ENCODE measurements around the gene SUGCT. TPM values are rescaled to one million over a fixed set of nuclear protein-coding genes. Genes with fewer than 3 reads are reported as not detected.

The SUGCT gene
- total and polyA plus RNA-seq, 2 of the 8 experiments (the other 6 are each of a cell fraction or from before 2014, with no cell fraction given): 2.8 to 5.4 TPM

GRCh38 chr7:40698214-40698920 lies 563.6 kb downstream of the SUGCT start:
- no peak overlapping the region for H2AFZ ChIP-seq (ENCODE audit: low read length)
- H3K9ac ChIP-seq (replicated peaks in 1 of 4; ENCODE audit: extremely low read depth in 1 of 4, low read depth in 3 of 4, low read length in 3 of 4): no peak overlapping the region
- no peak overlapping the region for H3K23ac ChIP-seq (ENCODE audit: insufficient read length)
- no peak overlapping the region for H3K4me2 ChIP-seq (ENCODE audit: insufficient read depth in 1 of 2, low read depth in 2 of 2, low read length in 2 of 2)
- no peak overlapping the region for H3K27ac ChIP-seq (ENCODE audit: low read depth, low read length)
- no peaks in the 10 kb centered on the region for H4K20me1 ChIP-seq (replicated peaks in 1 of 2; ENCODE audit: control insufficient read depth in 1 of 2, insufficient read depth in 2 of 2, low read length in 2 of 2)
- no peak overlapping the region for H3K18ac ChIP-seq (ENCODE audit: extremely low read depth, low read length)
- no peak overlapping the region for H2BK120ac ChIP-seq (replicated peaks; ENCODE audit: low read depth, low read length)
- H3K4me1 ChIP-seq (replicated peaks in 1 of 4; ENCODE audit: control insufficient read depth in 3 of 4, insufficient read depth in 4 of 4, low read length in 3 of 4): peaks cover 0 to 4% (median 2%) of the 10 kb centered on the region in 4 experiments; a peak in 4 of 7 replicates
- no peak overlapping the region for H2BK12ac ChIP-seq (ENCODE audit: low read depth, low read length)
- no peaks in the 10 kb centered on the region for H3K79me2 ChIP-seq (ENCODE audit: control insufficient read depth in 1 of 2, insufficient read depth in 2 of 2, low read length in 2 of 2)
- FAIRE-seq: no peak
- no peak overlapping the region for H3K4me3 ChIP-seq (ENCODE audit: extremely low read depth in 1 of 4, insufficient read depth in 2 of 4, low read depth in 3 of 4, low read length in 4 of 4)
- H3K14ac ChIP-seq (ENCODE audit: insufficient read length): no peak overlapping the region
- H3K56ac ChIP-seq (replicated peaks; ENCODE audit: insufficient read length, low read depth, low read length): no peak overlapping the region
- no peak overlapping the region for H4K91ac ChIP-seq (replicated peaks; ENCODE audit: insufficient read length, low read length)
- no peak for DNase-seq (ENCODE audit: low read depth in 1 of 2, low spot score in 2 of 2)
- H2BK5ac ChIP-seq (ENCODE audit: low read depth, low read length): 0 out of 2 replicates have a peak overlapping the region, but pooled peaks have one; percentile 3
- WGBS, 2 experiments (ENCODE audit: extremely low coverage in 1 of 2, insufficient coverage in 1 of 2, insufficient read length in 1 of 2, insufficient replicate concordance in 2 of 2, low coverage in 1 of 2, low lambda C conversion rate in 2 of 2, missing lambda C conversion rate in 1 of 2): 91% methylated on average over 6 of the region's 6 CpGs; no CpG with 5 or more reads in 1 of the 2 experiments
- CTCF ChIA-PET (ENCODE audit: partially characterized antibody): interaction anchor here (6.2 kb wide), 1 partner anchor 16 kb away, joined by 28 read pairs; no protein-coding TSS in a partner anchor
- H3K9me3 ChIP-seq (ENCODE audit: insufficient read depth in 2 of 2, low read depth in 1 of 2, low read length in 1 of 2): no peaks in the 10 kb centered on the region
- no peak overlapping the region for H3K4ac ChIP-seq (replicated peaks; ENCODE audit: insufficient read length, low read depth, low read length)
- H4K8ac ChIP-seq (ENCODE audit: extremely low read depth, insufficient read depth, low read length): no peak overlapping the region
- no peak overlapping the region for H2BK15ac ChIP-seq (ENCODE audit: low read length)
- POLR2A ChIA-PET (ENCODE audit: partially characterized antibody): no interaction called here
- H3K36me3 ChIP-seq (ENCODE audit: control insufficient read depth in 2 of 4, insufficient read depth in 4 of 4, low read length in 3 of 4): no peaks in the 10 kb centered on the region
- no peak overlapping the region for H2BK20ac ChIP-seq (ENCODE audit: low read length)
- no peak for TF ChIP-seq SUZ12 (IDR thresholded peaks at IDR 0.05; ENCODE audit: low read length)
- no peak for TF ChIP-seq ZNF274 (IDR thresholded peaks at IDR 0.05; ENCODE audit: borderline replicate concordance, extremely low read depth, low read length)
- TF ChIP-seq TAF7 (optimal IDR thresholded peaks at IDR 0.05; ENCODE audit: borderline replicate concordance, low read depth, low read length): no peak
- TF ChIP-seq PHF8 (conservative IDR thresholded peaks at IDR 0.05; ENCODE audit: low read depth, low read length): no peak
- H3K23me2 ChIP-seq (ENCODE audit: low read depth, low read length): no peaks in the 10 kb centered on the region
- H3K79me1 ChIP-seq (ENCODE audit: low read depth, low read length): no peaks in the 10 kb centered on the region
- H2AK5ac ChIP-seq (ENCODE audit: low read depth, low read length): no peak overlapping the region; the same call in 1 of the 2 replicates
- H3K27me3 ChIP-seq (replicated peaks in 1 of 4; ENCODE audit: control insufficient read depth in 3 of 4, extremely low read depth in 1 of 4, insufficient read depth in 3 of 4, low read length in 3 of 4): no peaks in the 10 kb centered on the region
- H4K5ac ChIP-seq (ENCODE audit: insufficient read length, low read depth, low read length): no peak overlapping the region
